NB4 (cell line): ENCODE measurements around the gene ITGA1.

Source experiments
- POLR2A ChIP-seq: IDR thresholded peaks from 2 replicates; pipeline ENCODE4 v1.6.1; 2011; ENCODE audit warnings: mild to moderate bottlenecking; ENCODE audit not compliant: insufficient read length; ENCODE audit errors: extremely low read depth
- TF ChIP-seq, protein P1 (sequence below): IDR thresholded peaks from 2 replicates; pipeline ENCODE4 v1.6.1; 2011; ENCODE audit warnings: low read depth, low read length

DNA sequence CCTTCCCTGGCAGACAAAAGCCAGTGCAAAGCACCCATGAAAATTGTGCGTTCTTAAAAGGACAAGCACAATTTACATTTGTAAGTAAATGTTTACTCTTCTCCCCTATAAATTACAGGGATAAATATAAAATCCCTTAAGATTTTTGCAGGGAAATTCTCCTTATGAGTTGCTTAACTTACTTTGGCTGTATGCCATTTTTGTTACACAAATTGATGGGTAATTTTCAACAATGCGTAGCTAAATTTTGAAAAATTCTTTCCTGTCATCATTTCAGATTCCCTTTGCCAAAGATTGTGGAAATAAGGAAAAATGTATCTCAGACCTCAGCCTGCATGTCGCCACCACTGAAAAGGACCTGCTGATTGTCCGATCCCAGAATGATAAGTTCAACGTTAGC, 137.3 kb downstream of the ITGA1 start:
- TF ChIP-seq POLR2A, result no peak
- TF ChIP-seq, protein P1, sequence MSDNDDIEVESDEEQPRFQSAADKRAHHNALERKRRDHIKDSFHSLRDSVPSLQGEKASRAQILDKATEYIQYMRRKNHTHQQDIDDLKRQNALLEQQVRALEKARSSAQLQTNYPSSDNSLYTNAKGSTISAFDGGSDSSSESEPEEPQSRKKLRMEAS, result no peak
